ENCODE measurements around the gene MYCBPAP.

The MYCBPAP gene

DNA sequence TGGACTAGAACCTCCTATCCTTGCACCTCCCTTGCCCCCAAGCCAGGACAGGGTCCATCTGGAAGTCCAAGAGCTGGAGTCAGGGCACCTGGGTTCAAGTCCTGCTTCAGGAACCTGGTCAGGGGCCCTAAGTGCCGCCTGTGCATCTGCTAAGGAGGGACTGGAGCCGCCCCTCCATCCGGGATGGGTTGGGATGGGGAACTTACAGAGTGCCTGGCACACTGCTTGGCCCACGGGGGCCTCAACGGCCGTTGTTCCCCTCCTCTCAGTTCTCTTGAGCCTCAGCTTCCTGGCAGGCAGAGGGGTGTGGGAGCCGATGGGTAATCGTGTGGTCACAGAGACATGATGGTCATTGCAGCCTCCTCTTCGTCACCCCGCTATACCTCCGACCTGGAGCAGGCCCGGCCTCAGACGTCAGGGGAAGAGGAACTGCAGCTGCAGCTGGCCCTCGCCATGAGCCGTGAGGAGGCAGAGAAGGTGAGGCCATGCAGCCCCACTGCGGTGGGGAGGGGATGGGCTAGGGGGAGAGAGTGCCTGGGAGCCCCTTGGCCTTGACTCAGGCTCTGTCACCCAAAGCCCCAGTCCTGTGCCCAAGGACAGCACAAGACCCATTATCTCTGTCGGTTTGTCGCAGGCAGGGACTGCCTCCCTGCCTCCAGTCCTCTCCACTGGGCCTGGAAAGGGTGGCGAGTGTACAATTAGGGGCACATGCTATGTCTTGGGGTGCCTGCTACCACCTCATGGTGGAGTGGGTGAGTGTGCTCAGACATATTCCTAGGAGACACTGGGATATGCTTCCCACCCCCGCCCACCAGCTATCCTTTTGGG is 29.7 kb downstream of the MYCBPAP start:
- no peak for DNase-seq (ENCODE audit: low read depth)

DNA sequence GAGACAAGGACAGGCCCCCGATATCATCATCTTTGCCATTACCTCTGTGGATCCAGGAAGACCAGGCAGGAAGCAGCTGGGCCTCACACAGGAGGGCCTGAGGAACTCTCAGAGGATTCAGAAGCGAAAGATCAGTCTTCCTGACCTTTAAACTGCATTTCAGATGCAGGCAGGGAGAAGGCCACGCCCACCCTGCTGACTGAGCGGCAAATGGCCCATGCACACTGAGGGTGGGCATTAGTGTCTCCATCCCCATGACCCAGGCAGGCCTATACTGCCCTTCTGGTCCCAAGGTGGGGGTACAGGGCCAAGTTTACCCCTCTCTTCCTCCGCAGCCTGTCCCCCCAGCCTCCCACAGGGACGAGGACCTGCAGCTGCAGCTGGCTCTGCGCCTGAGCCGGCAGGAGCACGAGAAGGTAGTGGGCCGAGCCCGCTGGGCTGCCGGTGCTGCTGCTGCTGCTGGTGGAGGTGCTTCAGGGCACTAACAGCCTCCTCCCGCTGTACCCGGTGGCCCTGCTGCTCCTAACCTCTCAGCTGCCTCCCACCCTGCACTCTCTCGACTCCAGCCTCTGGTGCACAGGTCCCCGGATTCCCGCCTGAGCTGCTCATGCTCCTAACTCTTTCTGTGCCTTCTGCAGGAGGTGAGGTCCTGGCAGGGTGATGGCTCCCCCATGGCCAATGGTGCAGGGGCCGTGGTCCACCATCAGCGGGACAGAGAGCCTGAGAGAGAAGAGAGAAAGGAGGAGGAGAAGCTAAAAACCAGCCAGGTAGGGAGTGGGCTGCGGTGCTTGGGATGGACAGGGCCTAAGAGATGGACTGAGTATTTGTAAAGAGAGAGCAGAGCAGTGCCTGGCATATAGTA is 30.5 kb downstream of the MYCBPAP start:
- no peak for DNase-seq (ENCODE audit: low read depth)

DNA sequence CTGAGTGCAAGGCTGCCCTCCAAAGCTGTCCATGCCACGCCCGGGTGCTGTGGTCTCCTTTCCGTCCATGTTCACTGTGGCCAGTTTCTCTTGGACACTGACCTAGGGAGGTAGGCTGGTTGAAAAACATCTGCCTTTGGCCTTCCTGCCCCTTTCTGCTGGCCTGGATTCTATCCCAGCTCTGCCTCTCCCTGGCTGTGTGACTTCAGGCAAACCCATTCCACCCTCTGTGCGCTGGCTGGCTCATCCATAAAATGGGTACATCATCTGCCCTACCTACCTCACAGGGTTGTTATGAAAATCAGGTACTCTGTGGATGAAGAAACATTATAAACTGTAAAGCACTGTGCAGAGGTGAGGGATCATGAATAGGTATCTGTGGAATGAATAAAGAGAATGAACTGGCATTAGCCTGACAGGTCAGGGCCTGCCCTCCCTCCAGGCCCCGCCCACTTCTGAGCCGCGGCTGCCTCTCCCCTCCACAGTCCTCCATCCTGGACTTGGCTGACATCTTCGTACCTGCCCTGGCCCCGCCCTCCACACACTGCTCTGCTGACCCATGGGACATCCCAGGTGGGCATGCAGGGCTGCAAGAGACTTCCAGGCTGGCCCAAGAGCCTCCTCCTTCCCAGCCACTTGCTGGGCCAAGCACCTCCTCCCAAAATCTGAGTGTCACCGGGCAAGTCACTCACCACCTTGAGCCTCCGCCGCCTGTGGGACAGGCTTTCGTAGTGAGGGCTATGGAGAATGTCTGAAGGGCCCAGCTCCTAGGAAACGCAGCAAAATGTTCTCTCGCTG is 31.7 kb downstream of the MYCBPAP start:
- DNase-seq (ENCODE audit: low read depth), result no peak

DNA sequence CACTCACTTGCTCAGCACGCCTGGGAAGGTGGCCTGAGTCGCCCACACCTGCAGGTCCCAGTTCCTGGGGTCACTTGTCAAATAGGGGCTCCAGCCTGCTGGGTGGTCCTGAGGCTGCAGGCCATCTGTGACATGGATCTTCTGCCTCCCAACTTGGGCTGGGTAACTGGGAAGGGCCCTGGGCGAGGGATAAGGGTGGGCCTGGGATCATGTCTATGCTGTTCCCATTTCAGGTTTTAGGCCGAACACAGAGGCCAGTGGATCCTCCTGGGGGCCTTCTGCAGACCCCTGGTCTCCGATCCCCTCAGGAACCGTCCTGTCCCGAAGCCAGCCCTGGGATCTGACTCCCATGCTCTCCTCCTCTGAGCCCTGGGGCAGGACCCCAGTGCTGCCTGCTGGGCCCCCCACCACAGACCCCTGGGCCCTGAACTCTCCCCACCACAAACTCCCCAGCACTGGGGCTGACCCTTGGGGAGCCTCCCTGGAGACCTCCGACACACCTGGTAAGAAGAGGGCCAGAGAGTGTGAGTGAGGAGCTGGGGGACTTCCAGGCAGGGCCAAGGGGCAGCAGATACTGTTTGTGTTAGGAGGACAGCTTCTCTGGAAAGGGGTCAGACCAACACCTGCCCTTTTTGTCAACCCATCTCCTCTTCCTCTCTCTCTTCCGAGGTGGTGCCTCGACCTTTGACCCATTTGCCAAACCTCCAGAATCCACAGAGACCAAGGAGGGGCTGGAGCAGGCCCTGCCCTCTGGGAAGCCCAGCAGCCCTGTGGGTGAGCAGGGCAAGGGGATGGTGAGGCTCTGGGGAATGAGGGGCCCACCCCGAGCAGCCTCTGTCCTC is 32.5 kb downstream of the MYCBPAP start:
- no peak for DNase-seq (ENCODE audit: low read depth)

- DNase-seq (ENCODE audit: low read depth), result no peak
These were observed 33.1 kb downstream of the MYCBPAP start for GRCh38 chr17:50541402-50541715.

GRCh38 chr17:50541716-50542688 is 33.8 kb downstream of the MYCBPAP start:
- DNase-seq (ENCODE audit: low read depth), result peak; percentile 80

- DNase-seq (ENCODE audit: low read depth), result no peak
These were observed 34.8 kb downstream of the MYCBPAP start for GRCh38 chr17:50542795-50543774.

- DNase-seq (ENCODE audit: low read depth), result no peak
These were observed 36.3 kb downstream of the MYCBPAP start for GRCh38 chr17:50544516-50544915.

GRCh38 chr17:50545311-50545710 is 37.1 kb downstream of the MYCBPAP start:
- DNase-seq (ENCODE audit: low read depth), result no peak

DNA sequence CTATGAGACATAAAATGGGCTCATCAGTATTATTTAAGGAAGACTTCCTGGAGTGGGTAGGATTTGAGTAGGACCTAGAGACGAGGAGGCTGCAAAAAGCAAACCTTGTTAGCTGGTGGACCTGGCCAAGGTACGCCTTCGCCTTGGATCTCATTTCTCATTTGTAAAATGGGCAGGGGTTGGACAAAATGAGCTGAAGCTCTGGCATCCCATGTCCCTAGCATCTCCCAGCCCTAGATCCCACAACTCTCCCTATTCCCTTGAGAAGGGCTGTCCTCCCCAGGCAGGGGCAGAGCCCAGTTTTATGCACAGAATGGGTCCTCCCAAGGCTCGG is 38.4 kb downstream of the MYCBPAP start:
- no peak for DNase-seq (ENCODE audit: low read depth)

GRCh38 chr17:50547035-50547735 is 38.9 kb downstream of the MYCBPAP start, which contains the start of gene SPATA20:
TSS of gene SPATA20 (plus strand) at chr17:50547174. CDS start at chr17:50547209, 35 bp downstream.
- peak; percentile 77 for DNase-seq (ENCODE audit: low read depth)

DNA sequence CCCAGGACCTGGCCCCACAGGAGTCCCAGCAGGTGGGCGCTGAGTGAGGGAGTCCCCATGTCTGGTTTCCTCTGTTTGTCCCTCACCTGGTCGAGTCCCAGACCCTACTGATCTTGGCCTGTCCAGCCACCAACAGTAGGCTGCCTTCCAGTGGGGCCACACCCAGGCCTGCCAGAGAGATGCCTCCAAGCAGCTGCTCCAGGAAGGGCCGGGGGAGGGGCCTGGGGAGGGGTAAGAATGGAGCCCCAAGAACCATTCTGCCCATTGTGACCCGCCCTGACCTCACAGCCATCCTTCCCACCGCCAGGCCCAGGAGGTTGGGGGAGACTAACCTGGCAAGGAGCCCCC is 39.5 kb downstream of the MYCBPAP start:
- DNase-seq (ENCODE audit: low read depth), result no peak

DNA sequence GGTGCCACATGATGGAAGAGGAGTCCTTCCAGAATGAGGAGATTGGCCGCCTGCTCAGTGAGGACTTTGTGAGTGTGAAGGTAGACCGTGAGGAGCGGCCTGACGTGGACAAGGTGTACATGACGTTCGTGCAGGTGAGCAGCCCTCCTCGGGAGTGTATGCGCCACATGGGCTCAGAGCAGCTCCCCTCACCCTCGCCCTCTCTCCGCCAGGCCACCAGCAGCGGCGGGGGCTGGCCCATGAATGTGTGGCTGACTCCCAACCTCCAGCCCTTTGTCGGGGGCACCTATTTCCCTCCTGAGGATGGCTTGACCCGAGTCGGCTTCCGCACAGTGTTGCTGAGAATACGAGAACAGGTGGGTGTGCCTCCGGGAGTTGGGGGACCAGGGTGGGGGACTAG is 40.6 kb downstream of the MYCBPAP start:
- no peak for DNase-seq (ENCODE audit: low read depth)

GRCh38 chr17:50549256-50549941 is 41.2 kb downstream of the MYCBPAP start:
- DNase-seq (ENCODE audit: low read depth), result no peak

DNA sequence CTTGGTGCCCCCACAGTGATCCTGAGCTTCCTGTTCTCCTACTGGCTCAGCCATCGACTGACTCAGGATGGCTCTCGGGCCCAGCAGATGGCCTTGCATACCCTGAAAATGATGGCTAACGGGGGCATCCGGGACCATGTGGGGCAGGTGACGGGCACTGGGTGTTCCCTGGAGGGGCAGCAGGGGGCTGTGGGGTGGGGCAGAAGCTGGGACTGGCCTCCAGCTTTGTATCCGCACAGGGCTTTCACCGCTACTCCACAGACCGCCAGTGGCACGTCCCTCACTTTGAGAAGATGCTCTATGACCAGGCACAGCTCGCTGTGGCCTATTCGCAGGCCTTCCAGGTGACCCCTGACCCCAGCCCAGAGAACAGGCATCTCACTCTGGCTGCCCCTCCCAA is 41.7 kb downstream of the MYCBPAP start:
- DNase-seq (ENCODE audit: low read depth), result no peak

- no peak for DNase-seq (ENCODE audit: low read depth)
These were observed 42.6 kb downstream of the MYCBPAP start for GRCh38 chr17:50550661-50551432.

DNA sequence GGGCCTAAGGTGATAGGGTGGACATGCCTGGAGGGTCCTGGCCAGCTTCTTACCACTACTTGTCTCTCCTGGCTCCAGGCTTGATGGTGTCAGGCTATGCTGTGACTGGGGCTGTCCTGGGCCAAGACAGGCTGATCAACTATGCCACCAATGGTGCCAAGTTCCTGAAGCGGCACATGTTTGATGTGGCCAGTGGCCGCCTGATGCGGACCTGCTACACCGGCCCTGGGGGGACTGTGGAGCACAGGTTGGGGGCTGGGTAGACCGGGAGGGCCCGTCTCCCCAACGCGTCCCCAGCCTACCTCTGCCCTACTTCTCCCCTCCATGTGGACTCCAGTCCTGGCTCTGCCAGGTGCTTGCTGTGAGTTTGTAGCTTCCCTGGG is 43.2 kb downstream of the MYCBPAP start:
- no peak for DNase-seq (ENCODE audit: low read depth)
